Epithelial cell of prostate (primary cell): ENCODE data around the gene APOBEC3A.
"Not testable (repeated sequence)": the region's sequence is repeated elsewhere in the genome, so short reads cannot be mapped to it uniquely, and the experiment has no call there.

Source experiments
- DNase-seq: peaks from one replicate; pipeline ENCODE4 v3.0.0-alpha.2; 2011; ENCODE audit warnings: low read depth, low spot score
- H3K27ac ChIP-seq: fragments of 450-650 bp; 2 replicates; pipeline ENCODE4 v1.5.1; 2017; ENCODE audit warnings: mild to moderate bottlenecking

Gene APOBEC3A

DNA sequence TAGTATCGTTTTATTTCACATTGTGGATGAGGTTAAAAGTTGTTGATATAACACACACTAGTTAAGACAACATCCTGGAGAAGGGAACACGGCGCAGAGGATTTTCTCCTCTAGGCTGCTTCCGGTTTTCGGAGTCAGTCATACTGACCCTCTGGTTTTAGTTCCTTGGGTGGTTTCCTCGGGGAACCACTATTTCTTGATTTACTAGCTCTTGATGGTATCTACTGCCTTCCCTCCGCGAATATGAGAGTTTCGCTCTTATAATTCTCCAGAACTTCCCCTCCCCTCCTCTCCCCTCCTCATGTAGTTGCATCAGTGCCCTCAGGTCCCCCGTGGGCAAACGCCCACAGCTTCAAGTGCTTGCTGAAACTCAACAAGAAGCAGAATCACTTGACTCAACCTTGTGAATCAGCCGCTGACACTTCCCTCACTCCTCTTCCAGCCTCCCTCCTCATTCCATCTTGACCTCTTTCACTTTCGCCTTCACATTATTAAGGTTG is 15.9 kb upstream of the APOBEC3A start:
- no peak for DNase-seq

DNA sequence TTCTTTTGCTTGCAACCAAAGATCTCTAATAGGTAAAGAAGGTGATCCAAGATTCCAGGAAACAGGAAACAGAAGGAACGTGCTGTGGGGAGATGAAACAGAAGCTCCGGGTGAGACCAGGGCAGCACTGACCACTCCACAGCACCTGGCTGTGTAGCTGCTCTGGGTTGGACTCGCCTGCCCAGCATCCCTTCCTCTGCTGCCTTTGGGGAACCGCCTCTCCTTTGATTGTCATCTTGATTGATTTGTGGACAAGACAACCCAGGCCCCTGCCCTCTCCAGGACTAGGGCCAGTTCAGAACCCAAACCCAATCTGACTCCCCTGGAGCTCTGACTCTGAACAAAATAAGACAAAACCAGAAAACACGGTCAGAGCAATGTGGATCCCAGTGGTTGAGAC is 14.7 kb upstream of the APOBEC3A start:
- no peak for DNase-seq
- H3K27ac ChIP-seq, result no peak overlapping the region

More for the DNA sequence above, 15.9 kb upstream of the APOBEC3A start:
- no peak overlapping the region for H3K27ac ChIP-seq

DNA sequence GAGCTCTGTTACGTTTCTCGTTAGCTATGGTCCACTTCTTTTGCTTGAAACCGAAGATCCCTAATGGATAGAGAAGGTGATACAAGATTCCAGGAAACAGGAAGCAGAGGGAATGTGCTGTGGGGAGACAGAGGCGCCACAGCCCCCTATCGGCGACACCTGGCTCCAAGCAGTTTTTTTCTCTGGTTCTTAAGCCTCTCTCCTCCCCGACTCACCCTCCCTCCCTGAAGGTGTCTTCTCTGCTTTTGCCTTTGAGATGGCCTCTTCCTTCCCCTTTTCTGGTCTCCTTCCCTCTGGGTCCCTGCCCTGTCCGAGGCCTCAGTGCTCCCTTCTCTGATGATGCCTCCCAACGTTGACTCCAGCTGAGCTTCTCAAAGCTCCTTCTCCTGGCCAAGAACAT is 14.2 kb upstream of the APOBEC3A start:
- DNase-seq, result no peak
- no peak overlapping the region for H3K27ac ChIP-seq

DNA sequence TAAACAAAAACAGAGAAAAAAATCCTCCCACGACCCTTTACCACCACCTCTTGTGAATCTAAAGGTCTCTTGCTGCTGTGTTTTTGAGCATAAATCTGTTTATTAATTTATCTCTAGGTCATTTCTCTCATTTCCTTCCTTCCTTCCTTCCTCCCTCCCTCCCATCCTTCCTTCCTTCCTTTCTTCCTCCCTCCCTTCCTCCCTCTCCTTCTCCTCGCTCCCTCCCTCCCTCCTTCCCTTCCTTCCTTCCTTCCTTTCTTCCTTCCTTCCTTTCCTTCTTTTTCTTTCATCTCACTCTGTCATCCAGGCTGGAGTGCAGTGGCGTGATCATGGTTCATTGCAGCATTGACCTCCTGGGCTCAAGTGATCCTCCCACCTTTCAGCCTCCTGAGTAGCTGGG is 13.5 kb upstream of the APOBEC3A start:
- H3K27ac ChIP-seq, result no peak overlapping the region
- no peak for DNase-seq

DNA sequence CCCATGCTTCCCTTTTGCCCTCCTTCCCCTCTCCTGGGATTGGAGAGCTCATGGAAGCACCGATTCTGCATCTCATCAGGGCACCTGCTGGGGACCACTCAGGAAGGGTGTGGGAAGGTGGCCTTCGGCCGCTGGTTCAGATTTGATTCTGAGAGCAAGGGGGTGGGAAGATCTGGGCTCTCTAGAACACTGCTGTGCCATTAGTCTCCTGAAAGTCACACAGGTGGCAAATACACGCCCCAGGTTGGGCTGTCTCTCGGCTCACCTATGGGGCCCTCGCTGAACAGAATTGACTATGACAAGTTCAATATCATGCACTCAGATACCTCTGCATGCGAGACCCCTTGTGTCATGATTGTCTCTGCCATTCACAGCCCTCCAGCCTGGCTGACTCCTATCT is 12.8 kb upstream of the APOBEC3A start:
- no peak for DNase-seq
- H3K27ac ChIP-seq, result no peak overlapping the region

DNA sequence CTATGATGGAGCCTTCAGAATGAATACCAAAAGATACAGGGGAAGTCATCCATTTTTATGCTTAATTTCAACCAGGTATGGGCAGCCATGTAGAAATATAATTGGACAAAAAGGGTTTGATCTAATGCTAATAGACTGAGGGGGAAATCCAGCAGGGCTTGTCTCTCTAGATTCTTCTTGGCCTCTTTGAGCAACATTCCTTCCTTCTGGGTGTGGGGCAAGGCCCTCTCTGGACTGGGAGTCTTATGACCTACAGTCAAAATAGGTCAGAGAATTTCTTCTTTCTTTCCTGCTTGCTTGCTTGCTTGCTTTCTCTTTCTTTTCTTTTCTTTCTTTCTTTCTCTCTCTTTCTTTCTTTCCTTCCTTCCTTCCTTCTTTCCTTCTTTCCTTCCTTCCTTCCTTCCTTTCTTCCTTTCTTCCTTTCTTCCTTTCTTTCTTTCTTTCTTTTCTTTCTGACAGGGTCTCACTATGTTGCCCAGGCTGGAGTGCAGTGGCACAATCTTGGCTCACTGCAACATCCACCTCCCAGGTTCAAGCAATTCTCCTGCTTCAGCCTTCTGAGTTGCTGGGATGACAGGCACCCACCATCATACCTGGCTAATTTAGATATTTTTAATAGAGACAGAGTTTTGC is 11.6 kb upstream of the APOBEC3A start:
- H3K27ac ChIP-seq, DNase-seq: not testable (repeated sequence)

DNA sequence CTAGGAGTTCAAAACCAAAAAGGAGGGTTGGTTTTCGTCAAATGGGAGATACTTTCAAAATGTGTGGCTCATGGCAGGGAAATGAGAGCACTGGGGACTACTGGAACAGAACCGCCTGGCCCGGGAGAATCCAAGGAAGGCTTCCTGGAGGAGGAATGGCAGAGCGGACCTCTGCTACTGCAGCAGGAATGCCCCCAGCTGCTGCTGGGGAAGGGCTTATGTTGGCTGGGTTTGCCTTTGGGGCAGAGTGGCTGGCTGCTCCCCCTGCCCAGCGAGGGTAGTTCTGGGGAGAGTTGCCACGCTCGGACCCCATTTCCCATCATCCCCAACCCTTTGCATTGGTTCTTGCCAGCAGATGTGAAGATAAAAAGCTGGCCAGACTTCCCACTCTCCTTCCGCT is 10.6 kb upstream of the APOBEC3A start:
- DNase-seq, result no peak
- peak overlapping the region; percentile 18 for H3K27ac ChIP-seq

DNA sequence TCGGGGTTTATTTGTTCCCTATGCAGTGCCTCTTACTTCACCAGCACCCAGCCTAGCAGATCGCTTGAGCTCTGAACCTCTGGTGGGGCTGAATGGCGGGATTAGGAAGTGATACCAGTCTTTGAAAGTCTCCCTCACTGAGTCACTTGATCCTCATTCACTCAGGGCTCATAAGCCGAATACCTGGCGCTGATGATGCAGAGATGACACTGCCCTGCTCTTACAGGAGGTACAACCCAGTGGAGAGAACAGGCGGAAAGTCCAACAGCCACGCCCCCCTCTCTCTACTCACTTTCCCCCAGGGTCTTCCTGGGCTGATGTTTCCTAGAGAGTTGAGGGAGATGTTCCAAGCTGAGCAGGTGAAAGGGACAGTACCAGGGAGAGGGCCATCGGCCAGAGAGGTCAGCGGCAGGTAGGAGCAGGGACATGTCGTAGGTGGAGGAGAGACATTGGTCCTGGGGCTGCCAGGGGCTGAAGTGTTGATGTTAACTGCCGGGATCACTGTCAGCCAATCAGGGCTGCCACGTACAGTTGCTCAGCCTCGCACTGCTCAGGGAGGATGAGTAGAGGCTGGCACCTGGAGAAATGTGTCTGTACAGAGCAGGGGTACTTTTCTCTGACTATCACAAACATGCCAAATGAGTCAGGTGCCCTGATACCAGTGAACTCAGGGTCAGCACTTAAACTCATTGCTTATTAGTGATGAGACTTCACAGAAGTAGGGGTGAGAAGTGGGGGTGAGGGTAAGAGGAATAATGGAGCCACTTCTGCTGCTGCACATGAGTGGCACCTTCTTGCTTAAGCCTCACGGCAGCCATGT is 9.9 kb upstream of the APOBEC3A start:
- DNase-seq, result peak; percentile 64

DNA sequence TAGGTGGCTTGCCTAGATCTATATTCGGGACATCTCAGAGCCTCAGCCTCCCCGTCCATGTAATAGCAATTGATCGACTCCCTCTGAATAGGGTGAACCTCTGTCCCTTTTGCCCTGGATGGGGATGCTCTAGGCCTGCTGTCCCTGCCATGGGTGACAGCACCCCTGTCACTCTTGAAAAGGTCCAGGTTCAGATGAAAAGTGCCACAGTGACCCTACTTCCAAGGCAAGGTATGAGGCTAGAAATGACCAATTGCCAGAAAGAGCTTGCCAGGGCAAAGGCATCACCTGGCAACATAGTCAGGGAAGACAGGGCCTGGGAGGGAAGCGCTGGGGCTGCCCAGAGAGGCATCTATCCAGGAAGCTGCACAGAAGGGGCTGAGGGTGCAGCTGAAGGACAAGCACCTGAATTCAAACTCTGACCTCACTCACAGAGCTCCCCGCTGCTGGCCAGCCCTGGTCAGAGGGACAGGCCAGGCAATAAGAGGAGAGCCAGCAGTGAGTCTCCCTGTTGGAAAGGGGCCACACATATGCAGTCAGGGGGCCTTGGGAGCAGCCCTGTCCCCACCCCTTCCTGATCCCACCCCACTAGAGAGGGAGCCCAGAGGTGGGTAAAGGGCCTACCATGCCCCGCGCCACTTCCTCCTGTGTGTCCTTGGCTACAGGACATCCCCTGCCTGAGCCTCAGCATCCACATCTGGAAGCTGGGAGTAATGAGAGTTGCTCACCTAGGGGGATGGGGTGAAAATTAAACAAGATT is 9.0 kb upstream of the APOBEC3A start:
- no peak overlapping the region for H3K27ac ChIP-seq
- DNase-seq, result no peak

More for the DNA sequence above, 9.9 kb upstream of the APOBEC3A start:
- peak overlapping the region; percentile 18 for H3K27ac ChIP-seq

DNA sequence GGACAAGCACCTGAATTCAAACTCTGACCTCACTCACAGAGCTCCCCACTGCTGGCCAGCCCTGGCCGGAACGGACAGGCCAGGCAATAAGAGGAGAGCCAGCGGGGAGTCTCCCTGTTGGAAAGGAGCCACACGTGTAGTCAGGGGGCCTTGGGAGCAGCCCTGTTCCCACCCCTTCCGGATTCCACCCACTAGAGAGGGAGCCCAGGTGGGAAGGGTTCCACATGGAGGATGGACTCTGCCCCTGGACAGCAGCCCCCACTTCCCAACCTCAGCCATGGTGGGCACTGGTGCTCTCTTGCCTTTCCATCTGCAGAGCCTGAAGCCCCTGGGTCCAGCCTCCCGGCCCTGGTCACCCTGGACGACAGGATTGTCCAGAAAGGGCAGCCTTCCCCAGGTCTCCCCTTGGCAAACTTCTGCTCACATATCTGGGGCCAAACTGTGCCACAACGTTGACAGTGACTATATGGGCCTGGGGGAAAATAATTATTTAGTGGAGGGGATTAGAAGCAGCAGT is 7.5 kb upstream of the APOBEC3A start:
- DNase-seq, result no peak
- no peak overlapping the region for H3K27ac ChIP-seq

DNA sequence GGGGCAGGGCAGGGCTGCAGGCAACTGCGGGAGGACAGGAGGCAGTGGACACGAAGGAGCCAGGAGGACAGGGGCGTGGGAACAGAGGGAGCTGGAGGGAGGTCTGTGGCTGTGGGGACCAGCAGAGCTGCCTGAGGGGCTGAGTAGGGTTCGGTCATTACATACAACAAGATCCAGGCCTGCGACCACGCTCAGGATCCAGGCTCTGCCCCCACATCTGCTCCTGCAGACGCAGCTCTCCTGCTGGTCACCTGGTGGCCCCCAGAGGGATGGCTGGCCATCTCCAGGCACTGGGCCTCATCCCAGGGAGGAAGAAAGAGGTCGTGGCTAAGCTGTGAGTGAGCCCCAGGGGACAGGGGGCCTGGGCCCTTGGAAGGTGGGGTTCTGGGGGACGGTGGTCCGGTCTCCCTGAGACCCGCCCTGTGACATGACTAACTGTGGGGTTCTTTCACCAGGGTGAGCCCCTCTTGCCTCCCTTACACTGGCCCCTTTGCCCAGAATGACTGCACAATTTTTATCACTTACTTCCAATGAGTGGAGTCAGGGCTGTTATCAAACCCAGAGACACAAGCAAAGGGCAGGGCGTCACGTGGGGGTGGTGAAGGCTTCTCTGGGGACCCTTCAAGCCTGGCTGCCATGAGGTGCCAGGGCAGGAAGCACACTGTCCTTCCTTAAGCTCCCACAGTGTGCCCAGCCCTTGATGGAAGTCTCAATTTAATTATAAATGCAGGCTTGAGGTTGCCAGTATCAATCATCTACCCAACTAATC is 6.7 kb upstream of the APOBEC3A start:
- DNase-seq, result no peak
- no peak overlapping the region for H3K27ac ChIP-seq

DNA sequence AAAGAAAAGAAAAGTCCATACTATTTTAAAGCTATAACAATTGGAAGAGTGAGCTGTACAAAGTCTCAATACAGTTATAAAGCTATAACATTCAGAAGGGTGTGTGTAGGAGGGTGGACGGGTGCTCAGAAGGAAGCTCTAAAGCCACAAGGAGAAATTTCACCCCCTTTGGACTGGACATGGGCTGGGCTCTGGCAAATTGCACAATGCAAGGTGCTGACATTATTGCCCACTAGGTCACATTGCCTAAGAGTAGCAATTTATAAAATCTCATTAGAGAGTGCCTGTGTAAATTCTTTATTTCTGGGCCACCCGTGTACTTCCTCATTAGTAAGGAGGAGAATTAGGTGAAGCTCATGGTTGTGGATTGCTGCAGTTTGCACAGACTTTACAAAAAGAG is 5.7 kb upstream of the APOBEC3A start:
- DNase-seq, result no peak
- no peak overlapping the region for H3K27ac ChIP-seq

DNA sequence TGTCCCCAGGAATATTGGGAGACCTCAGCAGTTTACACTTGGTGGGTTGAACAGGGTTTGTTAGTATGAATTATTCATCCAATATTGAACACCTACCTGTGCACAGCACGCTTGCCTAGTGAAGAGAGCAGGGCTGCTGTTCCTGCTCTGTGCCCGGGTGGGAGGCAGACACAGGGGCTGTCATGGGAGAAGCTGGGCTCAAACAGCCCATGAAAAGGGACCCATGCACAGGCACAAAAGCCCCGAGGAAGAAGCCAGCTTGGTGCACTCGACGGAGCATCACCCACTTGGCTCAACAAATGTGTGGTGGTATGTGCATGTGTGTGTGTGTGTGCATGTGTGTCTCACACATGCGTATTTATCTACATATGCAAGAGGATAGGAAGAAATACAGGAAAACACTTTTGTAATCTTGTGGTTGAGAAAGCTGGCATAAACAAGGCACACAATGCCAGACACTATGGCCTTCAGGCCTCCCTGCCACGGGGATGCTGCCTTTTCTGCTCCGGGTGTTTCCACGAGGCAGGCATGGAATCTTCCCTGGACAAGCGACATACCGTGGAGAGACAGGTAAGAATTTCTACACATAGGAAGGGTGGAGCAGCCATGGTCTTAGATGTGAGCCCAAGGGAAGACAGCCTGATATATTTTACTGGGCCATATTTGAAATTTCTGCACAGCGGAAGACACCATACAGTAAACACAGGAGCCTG is 5.0 kb upstream of the APOBEC3A start:
- no peak for DNase-seq
- no peak overlapping the region for H3K27ac ChIP-seq

DNA sequence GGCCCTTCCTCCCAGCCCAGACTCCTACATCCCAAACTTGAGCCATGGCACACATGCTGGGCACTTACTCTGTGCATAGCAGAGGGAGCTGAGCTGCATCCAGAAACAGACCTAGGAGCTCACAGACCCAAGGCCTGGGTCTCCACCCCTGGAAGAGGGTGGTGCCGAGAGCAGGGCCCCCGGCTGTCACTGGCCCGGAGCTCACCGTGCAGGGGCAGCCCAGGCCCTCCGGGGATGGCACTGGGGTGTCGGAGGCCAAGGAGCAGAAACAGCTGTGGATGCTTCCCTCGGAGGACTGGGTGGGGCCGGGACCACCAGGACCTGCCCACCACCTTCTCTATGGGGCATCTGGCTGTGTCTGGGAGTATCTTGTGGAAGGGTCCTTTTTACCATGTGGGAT is 4.3 kb upstream of the APOBEC3A start:
- no peak for DNase-seq
- no peak overlapping the region for H3K27ac ChIP-seq

DNA sequence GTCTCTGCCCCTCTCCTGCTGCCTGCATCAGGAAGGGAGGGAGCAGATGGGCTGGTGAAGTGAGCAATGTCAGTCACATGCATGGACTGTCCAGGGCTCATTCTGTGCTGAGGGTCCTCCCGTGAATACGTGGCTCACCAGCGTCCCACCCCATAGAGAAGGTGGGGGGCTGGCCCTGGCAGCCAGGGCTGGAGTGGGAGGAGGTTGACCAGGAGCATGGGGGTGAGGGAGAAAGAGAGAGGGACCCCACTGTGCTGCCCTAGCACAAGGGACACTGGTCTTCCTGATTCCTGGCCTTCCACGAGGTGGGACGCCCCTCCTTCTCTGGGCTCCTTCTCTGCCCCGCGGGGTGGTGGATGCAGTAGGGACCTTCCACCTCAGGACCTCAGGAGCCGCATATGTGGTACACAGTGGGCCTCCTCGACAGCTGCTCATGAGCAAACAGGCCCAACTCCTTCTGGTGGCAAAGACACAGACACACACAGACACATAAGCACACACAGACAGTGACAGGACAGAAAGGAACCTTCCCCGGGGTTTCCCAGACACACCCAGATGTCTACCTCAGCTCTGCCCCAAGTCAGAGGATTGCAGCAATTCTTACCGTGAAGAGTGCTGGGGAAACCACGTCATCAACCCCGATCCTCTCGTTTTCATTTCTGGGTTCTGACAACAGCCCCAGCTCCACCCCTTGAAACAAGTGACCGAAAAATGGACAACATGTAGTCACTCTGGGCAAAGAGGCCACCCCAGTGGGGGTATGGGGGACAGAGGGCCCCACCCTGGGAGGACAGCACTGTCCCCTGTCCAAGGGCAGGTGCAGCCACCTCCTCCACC is 3.6 kb upstream of the APOBEC3A start:
- H3K27ac ChIP-seq, result no peak overlapping the region
- DNase-seq, result peak; percentile 79

DNA sequence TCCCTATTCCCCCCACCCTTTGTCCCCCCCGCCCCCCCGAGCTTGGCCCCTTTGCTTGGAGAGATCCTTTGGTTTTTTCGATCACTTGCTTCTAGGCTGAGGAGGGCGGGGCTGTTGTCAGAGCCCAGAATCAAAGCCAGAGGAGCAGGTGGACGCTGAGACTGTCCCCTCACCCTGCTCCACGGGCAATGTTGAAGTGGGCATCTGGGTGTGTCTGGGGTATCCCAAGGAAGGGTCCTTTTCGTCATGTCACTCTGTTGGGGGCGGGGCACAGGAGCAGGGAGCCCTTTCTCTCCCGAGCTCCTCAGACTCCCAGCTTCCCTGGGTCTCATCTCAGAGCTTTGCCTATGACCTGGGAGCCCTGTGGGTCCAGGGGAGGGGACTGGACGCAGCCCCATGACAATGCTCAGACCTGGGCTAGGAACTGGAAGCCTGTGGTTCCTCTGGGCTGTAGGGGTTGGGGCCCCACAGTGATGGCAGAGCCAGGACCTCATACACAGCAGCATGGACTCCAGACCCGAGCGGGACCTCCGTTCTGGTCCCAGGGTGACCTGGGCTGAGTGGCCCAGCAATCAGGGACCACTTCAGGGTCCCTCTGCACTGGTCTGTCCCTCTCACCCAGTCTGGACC is 2.9 kb upstream of the APOBEC3A start:
- H3K27ac ChIP-seq, result no peak overlapping the region
- DNase-seq, result no peak

DNA sequence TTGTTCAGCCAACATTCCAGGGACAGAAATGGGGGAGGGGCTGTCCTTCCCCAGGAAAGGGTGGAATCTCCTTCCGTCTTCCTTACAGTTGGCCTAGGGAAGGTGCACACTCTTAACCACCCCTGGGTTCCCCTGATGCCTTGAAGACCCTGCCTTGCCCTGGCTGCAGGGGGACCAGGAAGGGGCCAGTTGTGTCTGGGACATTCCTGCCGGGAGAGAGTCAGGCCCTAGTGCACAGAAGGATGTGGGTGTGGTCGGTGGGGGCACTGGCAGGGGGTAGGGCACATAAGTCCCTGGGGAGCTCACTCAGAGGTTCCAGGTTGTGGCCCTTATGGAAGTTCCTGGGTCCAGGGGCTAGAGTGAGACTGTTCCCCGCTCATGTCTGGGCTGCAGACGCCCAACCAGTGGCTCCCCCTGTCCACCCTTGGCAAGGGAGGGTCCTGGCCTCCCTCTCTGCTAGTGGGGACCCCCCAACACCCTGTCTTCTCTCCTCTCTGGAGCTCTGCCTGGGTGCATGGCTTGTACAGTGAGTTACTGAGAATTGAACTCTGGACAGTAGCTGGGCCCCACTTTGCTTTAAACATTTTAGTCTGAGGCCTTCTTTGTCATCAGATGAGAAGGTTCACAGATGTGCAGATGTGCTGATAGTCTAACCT is 2.0 kb upstream of the APOBEC3A start:
- H3K27ac ChIP-seq, result no peak overlapping the region
- no peak for DNase-seq

DNA sequence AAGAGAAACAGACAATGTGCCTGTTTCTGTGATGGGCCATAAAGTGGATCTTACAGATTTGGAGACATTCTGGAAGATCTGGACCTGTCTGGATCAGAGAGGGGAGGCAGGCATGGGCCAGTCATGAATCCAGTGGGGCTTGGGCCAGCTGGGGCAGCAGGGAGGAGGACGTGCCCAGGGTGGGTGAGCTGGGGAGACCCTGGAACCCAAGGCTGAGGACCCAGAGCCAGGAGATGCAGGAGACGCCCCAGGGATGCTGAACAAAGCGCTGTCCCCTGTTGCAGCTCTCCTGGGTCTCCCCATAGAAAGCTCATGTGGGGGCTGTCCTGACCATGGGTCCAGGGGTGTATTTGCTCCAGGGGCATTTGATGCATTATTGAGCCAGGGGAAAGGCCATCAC is 1.5 kb upstream of the APOBEC3A start:
- H3K27ac ChIP-seq, result no peak overlapping the region
- no peak for DNase-seq
